HepG2 (cell line): Measurements from ENCODE around the gene RHOG. TPM values are rescaled to one million over a fixed set of nuclear protein-coding genes. Genes with fewer than 3 reads are reported as not detected.
A peak's percentile ranks its signal among the peaks of the same experiment; 100 is the strongest.

Experiments
- ATF2 ChIP-seq: sonication (generic); formaldehyde crosslinking; IDR thresholded peaks from 2 replicates; pipeline ENCODE4 v1.4.0; 2020; ENCODE audit warnings: missing genetic modification reagents
- CEBPG ChIP-seq: IDR thresholded peaks from 2 replicates; pipeline ENCODE4 v1.6.1; 2016
- CTCF ChIP-seq: sonication (generic); formaldehyde crosslinking; IDR thresholded peaks from 2 replicates; pipeline ENCODE4 v1.5.0; 2020; ENCODE audit warnings: mild to moderate bottlenecking, missing genetic modification reagents, moderate library complexity
- FLYWCH1 ChIP-seq: sonication (generic); formaldehyde crosslinking; IDR thresholded peaks from 2 replicates; pipeline ENCODE4 v1.8.1; 2023; ENCODE audit warnings: mild to moderate bottlenecking, missing genetic modification reagents
- FOXA3 ChIP-seq: IDR thresholded peaks from 2 replicates; pipeline ENCODE4 v1.6.1; 2016; ENCODE audit warnings: missing genetic modification reagents, missing compliant biosample characterization
- FOXM1 ChIP-seq: sonication (generic); formaldehyde crosslinking; IDR thresholded peaks from 2 replicates; pipeline ENCODE4 v1.5.0; 2020; ENCODE audit warnings: missing genetic modification reagents
- GABPA ChIP-seq, 2 experiments: IDR thresholded peaks; 2 replicates each; pipeline ENCODE4 v1.6.1; 2011 to 2016; ENCODE audit warnings: low read depth in 2 of 2, low read length in 1 of 2, missing biosample characterization in 1 of 2, missing genetic modification characterization in 1 of 2
- HOXA3 ChIP-seq: sonication (generic); formaldehyde crosslinking; IDR thresholded peaks from 2 replicates; pipeline ENCODE4 v1.5.0; 2020; ENCODE audit warnings: missing genetic modification reagents
- RXRB ChIP-seq: IDR thresholded peaks from 2 replicates; pipeline ENCODE4 v1.6.1; 2016; ENCODE audit warnings: borderline replicate concordance, missing genetic modification reagents, missing compliant biosample characterization
- SOX6 ChIP-seq, 2 experiments: fragments of 450-650 bp in 1 of 2; sonication (generic) in 1 of 2; formaldehyde crosslinking in 1 of 2; IDR thresholded peaks; 2 replicates each; pipeline versions ENCODE4 v1.4.0 to v1.6.1; 2017 to 2020; ENCODE audit warnings: antibody characterized with exemption in 1 of 2, mild to moderate bottlenecking in 1 of 2, missing genetic modification reagents in 1 of 2
- TSC22D2 ChIP-seq: sonication (generic); formaldehyde crosslinking; IDR thresholded peaks from 2 replicates; pipeline ENCODE4 v1.5.1; 2020; ENCODE audit warnings: missing genetic modification reagents, mild to moderate bottlenecking, borderline replicate concordance
- UBTF ChIP-seq: sonication (generic); formaldehyde crosslinking; IDR thresholded peaks from 2 replicates; pipeline ENCODE4 v1.4.0; 2020; ENCODE audit warnings: mild to moderate bottlenecking, missing genetic modification reagents
- YEATS2 ChIP-seq: sonication (generic); formaldehyde crosslinking; IDR thresholded peaks from 2 replicates; pipeline ENCODE4 v1.4.0; 2020; ENCODE audit warnings: missing genetic modification reagents, borderline replicate concordance
- ZMYM3 ChIP-seq: sonication (generic); formaldehyde crosslinking; IDR thresholded peaks from 2 replicates; pipeline ENCODE4 v1.5.1; 2020; ENCODE audit warnings: mild to moderate bottlenecking, missing genetic modification reagents
- ZNF251 ChIP-seq: sonication (generic); formaldehyde crosslinking; IDR thresholded peaks from 2 replicates; pipeline ENCODE4 v1.9.0; 2021; ENCODE audit warnings: mild to moderate bottlenecking, missing genetic modification reagents
- ZNF326 ChIP-seq: sonication (generic); formaldehyde crosslinking; IDR thresholded peaks from 2 replicates; pipeline ENCODE4 v1.4.0; 2020; ENCODE audit warnings: missing genetic modification reagents, borderline replicate concordance
- ZNF34 ChIP-seq: sonication (generic); formaldehyde crosslinking; IDR thresholded peaks from 2 replicates; pipeline ENCODE4 v1.4.0; 2020; ENCODE audit warnings: mild to moderate bottlenecking, missing genetic modification reagents, borderline replicate concordance
- ZNF451 ChIP-seq: sonication (generic); formaldehyde crosslinking; IDR thresholded peaks from 2 replicates; pipeline ENCODE4 v1.5.0; 2020; ENCODE audit warnings: mild to moderate bottlenecking, missing genetic modification reagents
- ZNF557 ChIP-seq: sonication (generic); formaldehyde crosslinking; IDR thresholded peaks from 2 replicates; pipeline ENCODE4 v1.4.0; 2020; ENCODE audit warnings: missing genetic modification reagents
- polyA plus RNA-seq, 8 experiments: library from polyadenylated mRNA; depleted of rRNA in 3 of 8; stranded (reverse) in 7 of 8; unstranded in 1 of 8; fragments of >200 nt; fragmentation: Illumina TruSeq in 4 of 8; extraction: Trizol in 4 of 8; gene quantifications; 2 replicates each; pipeline versions ENCODE4 v1.2.1 to v1.2.3, GENCODE V29; 2011 to 2016; ENCODE audit warnings: low read depth in 4 of 8, missing spikeins in 1 of 8, mixed read lengths in 1 of 8; ENCODE audit not compliant: insufficient read depth in 1 of 8
- total RNA-seq, 5 experiments: library from RNA; depleted of rRNA; stranded (reverse); fragments of >200 nt; fragmentation: Illumina TruSeq; extraction: Trizol; gene quantifications; 2 replicates each; pipeline ENCODE4 v1.2.3, GENCODE V29; 2016; ENCODE audit warnings: low read depth in 1 of 5
- TF ChIP-seq, protein P1 (sequence below): sonication (generic); formaldehyde crosslinking; IDR thresholded peaks from 2 replicates; pipeline ENCODE4 v1.4.0; 2020; ENCODE audit warnings: missing genetic modification reagents, borderline replicate concordance
- TF ChIP-seq, protein P2 (sequence below): sonication (generic); formaldehyde crosslinking; IDR thresholded peaks from 2 replicates; pipeline ENCODE4 v1.4.0; 2020; ENCODE audit warnings: missing genetic modification reagents, mild to moderate bottlenecking, borderline replicate concordance

The RHOG gene
- total and polyA plus RNA-seq, 2 of the 13 experiments (the other 11 are each of a cell fraction or from before 2014, with no cell fraction given), result 7.7 to 23.4 TPM

GRCh38 chr11:3866206-3866605 lies 25.4 kb upstream of the RHOG start (continued):
- TF ChIP-seq, protein P1, sequence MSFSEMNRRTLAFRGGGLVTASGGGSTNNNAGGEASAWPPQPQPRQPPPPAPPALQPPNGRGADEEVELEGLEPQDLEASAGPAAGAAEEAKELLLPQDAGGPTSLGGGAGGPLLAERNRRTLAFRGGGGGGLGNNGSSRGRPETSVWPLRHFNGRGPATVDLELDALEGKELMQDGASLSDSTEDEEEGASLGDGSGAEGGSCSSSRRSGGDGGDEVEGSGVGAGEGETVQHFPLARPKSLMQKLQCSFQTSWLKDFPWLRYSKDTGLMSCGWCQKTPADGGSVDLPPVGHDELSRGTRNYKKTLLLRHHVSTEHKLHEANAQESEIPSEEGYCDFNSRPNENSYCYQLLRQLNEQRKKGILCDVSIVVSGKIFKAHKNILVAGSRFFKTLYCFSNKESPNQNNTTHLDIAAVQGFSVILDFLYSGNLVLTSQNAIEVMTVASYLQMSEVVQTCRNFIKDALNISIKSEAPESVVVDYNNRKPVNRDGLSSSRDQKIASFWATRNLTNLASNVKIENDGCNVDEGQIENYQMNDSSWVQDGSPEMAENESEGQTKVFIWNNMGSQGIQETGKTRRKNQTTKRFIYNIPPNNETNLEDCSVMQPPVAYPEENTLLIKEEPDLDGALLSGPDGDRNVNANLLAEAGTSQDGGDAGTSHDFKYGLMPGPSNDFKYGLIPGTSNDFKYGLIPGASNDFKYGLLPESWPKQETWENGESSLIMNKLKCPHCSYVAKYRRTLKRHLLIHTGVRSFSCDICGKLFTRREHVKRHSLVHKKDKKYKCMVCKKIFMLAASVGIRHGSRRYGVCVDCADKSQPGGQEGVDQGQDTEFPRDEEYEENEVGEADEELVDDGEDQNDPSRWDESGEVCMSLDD (CRISPR knock-in tag), result no peak
- TF ChIP-seq UBTF (CRISPR knock-in tag) (peak; percentile 28; the same call in 1 of the 2 replicates), ZNF34 (CRISPR knock-in tag) (no peak), FOXM1 (CRISPR knock-in tag) (no peak), ATF2 (CRISPR knock-in tag) (peak; percentile 47; the same call in 1 of the 2 replicates), HOXA3 (peak; percentile 73), TSC22D2 (CRISPR knock-in tag) (no peak), ZNF557 (CRISPR knock-in tag) (0 out of 2 replicates have a peak, but pooled peaks have one; percentile 10), RXRB (CRISPR knock-in tag) (peak; percentile 45; the same call in 1 of the 2 replicates), FLYWCH1 (CRISPR knock-in tag) (no peak), CEBPG (CRISPR knock-in tag) (peak; percentile 79), YEATS2 (CRISPR knock-in tag) (no peak), SOX6 (IDR thresholded peaks at IDR 0.05) (no peak), SOX6 (CRISPR knock-in tag; IDR thresholded peaks at IDR 0.05) (peak; percentile 44; the same call in 1 of the 2 replicates), ZNF326 (CRISPR knock-in tag) (no peak), ZMYM3 (CRISPR knock-in tag) (peak; percentile 78), ZNF451 (CRISPR knock-in tag) (no peak), ZNF251 (CRISPR knock-in tag) (no peak), GABPA (IDR thresholded peaks at IDR 0.05; ENCODE audit: low read depth, low read length) (no peak), GABPA (CRISPR knock-in tag; IDR thresholded peaks at IDR 0.05; ENCODE audit: low read depth) (peak; percentile 74), FOXA3 (peak; percentile 37; the same call in 1 of the 2 replicates), CTCF (CRISPR knock-in tag) (0 out of 2 replicates have a peak, but pooled peaks have one; percentile 13)
- TF ChIP-seq, protein P2, sequence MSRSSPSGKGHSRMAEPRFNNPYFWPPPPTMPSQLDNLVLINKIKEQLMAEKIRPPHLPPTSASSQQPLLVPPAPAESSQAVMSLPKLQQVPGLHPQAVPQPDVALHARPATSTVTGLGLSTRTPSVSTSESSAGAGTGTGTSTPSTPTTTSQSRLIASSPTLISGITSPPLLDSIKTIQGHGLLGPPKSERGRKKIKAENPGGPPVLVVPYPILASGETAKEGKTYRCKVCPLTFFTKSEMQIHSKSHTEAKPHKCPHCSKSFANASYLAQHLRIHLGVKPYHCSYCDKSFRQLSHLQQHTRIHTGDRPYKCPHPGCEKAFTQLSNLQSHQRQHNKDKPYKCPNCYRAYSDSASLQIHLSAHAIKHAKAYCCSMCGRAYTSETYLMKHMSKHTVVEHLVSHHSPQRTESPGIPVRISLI (CRISPR knock-in tag), result peak; percentile 98
